WERI-Rb-1 (cell line): ENCODE measurements around the gene LSAMP.

Source experiments
- DNase-seq: peaks from one replicate; pipeline ENCODE4 v3.0.0-alpha.2; 2020
- H3K27ac ChIP-seq: fragments of 250-450 bp; sonication (Bioruptor Pico); 2 replicates; pipeline ENCODE4 v1.5.1; 2020; ENCODE audit warnings: mild to moderate bottlenecking, moderate library complexity
- H3K27me3 ChIP-seq: fragments of 250-450 bp; sonication (Bioruptor Pico); 2 replicates; pipeline ENCODE4 v1.5.1; 2021; ENCODE audit warnings: mild to moderate bottlenecking, low read depth, moderate library complexity; ENCODE audit not compliant: insufficient read depth, severe bottlenecking
- H3K36me3 ChIP-seq: fragments of 250-450 bp; sonication (Bioruptor Pico); 2 replicates; pipeline ENCODE4 v1.5.1; 2020; ENCODE audit warnings: mild to moderate bottlenecking, moderate library complexity
- H3K4me3 ChIP-seq: 2 replicates; pipeline ENCODE4 v1.5.1; 2011; ENCODE audit warnings: low read depth, mild to moderate bottlenecking, control low read depth, low read length
- H3K9me3 ChIP-seq: fragments of 250-450 bp; sonication (Bioruptor Pico); 2 replicates; pipeline ENCODE4 v1.5.1; 2021; ENCODE audit warnings: mild to moderate bottlenecking, moderate library complexity; ENCODE audit not compliant: severe bottlenecking
- CTCF ChIP-seq: IDR thresholded peaks from 2 replicates; pipeline ENCODE4 v1.5.1; 2011; ENCODE audit warnings: low read depth, mild to moderate bottlenecking, control low read depth, inconsistent platforms, low read length

LSAMP gene

GRCh38 chr3:115808816-115809215 lies 636.5 kb downstream of the LSAMP start:
- no peak for TF ChIP-seq CTCF
- Histone ChIP-seq H3K9me3 (no peaks in the 10 kb centered on the region), H3K27ac (no peak overlapping the region), H3K36me3 (no peaks in the 10 kb centered on the region), H3K27me3 (peaks cover 26% of the 10 kb centered on the region), H3K4me3 (no peak overlapping the region)
- DNase-seq: no peak

GRCh38 chr3:115808244-115808643 lies 637.0 kb downstream of the LSAMP start:
- Histone ChIP-seq H3K4me3 (no peak overlapping the region), H3K36me3 (no peaks in the 10 kb centered on the region), H3K27ac (no peak overlapping the region), H3K9me3 (no peaks in the 10 kb centered on the region), H3K27me3 (peaks cover 29% of the 10 kb centered on the region)
- no peak for DNase-seq
- no peak for TF ChIP-seq CTCF

GRCh38 chr3:115806501-115806900 lies 638.8 kb downstream of the LSAMP start:
- Histone ChIP-seq H3K9me3 (no peaks in the 10 kb centered on the region), H3K4me3 (no peak overlapping the region), H3K27me3 (peaks cover 20% of the 10 kb centered on the region), H3K27ac (no peak overlapping the region), H3K36me3 (no peaks in the 10 kb centered on the region)
- no peak for TF ChIP-seq CTCF
- DNase-seq: no peak

- no peak for TF ChIP-seq CTCF
- peaks cover 16% of the 10 kb centered on the region for H3K27me3 ChIP-seq
- H3K9me3 ChIP-seq: no peaks in the 10 kb centered on the region
- DNase-seq: no peak
- H3K27ac ChIP-seq: no peak overlapping the region
- H3K36me3 ChIP-seq: no peaks in the 10 kb centered on the region
- H3K4me3 ChIP-seq: no peak overlapping the region
Measured at GRCh38 chr3:115805520-115805919, 639.8 kb downstream of the LSAMP start.

GRCh38 chr3:115804713-115805119 lies 640.6 kb downstream of the LSAMP start:
- Histone ChIP-seq H3K27me3 (peaks cover 15% of the 10 kb centered on the region), H3K4me3 (no peak overlapping the region), H3K27ac (no peak overlapping the region), H3K9me3 (no peaks in the 10 kb centered on the region), H3K36me3 (no peaks in the 10 kb centered on the region)
- TF ChIP-seq CTCF: no peak
- DNase-seq: no peak

- H3K4me3 ChIP-seq: no peak overlapping the region
- DNase-seq: no peak
- no peaks in the 10 kb centered on the region for H3K36me3 ChIP-seq
- TF ChIP-seq CTCF: no peak
- H3K27me3 ChIP-seq: peaks cover 15% of the 10 kb centered on the region
- no peaks in the 10 kb centered on the region for H3K9me3 ChIP-seq
- H3K27ac ChIP-seq: no peak overlapping the region
Measured at GRCh38 chr3:115804200-115804599, 641.1 kb downstream of the LSAMP start.
